ENCODE measurements around the gene FBXO15. TPM values are rescaled to one million over a fixed set of nuclear protein-coding genes. Genes with fewer than 3 reads are reported as not detected.

Gene FBXO15
- total RNA-seq, 1 experiment from 2014 or later, result 0.39 TPM

DNA sequence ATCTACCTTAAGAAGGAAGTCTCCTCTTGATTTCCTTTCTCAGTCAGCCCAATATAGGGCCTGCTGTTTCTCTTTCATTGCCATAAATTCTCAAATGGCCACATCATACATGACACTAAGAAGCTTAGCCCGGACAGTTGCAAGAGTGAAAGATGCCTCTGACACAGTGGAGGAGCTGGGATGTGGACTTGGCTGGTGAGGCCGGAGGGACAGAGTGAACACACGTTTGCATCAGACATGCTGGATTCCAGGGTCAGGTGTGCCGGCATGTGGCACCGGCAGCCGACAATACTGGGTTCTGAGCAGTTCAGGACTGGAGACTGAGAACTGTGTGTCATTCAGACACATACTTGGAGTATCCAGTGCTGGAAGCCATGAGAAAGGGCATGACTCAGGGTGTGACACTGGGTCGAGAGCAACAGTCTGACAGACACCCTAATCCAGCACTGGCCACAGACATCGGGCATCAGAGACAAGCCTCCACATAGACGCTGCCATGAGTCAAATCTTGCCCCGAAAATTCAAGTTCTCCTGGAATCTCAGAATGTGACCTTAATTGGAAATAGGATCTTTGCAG is 32.1 kb upstream of the FBXO15 start:
- Mint-ChIP-seq H3K27me3 (ENCODE audit: low read depth) (peaks cover 11% of the 10 kb centered on the region), H3K27ac (peak overlapping the region in 1 of 3 experiments; percentile 47; a peak in 2 of 7 replicates), H3K4me3 (no peak overlapping the region), H3K9me3 (peaks cover 0 to 4% of the 10 kb centered on the region in 2 experiments; a peak in 1 of 5 replicates), H3K36me3 (ENCODE audit: insufficient read depth in 1 of 3, low read depth in 3 of 3) (peaks cover 0 to 4% (median 2%) of the 10 kb centered on the region in 3 experiments; a peak in 2 of 7 replicates), H3K4me1 (peaks cover 13 to 14% of the 10 kb centered on the region in 2 experiments)
- WGBS (ENCODE audit: extremely low coverage, insufficient read length, low lambda C conversion rate), result no CpG with 5 or more reads among the region's 10 CpGs
- Histone ChIP-seq H3T11ph (ENCODE audit: low read length) (no peak overlapping the region), H4K20me1 (ENCODE audit: control insufficient read depth, insufficient read depth, insufficient read length) (no peaks in the 10 kb centered on the region), H2BK5ac (ENCODE audit: insufficient read length, low read length) (no peak overlapping the region), H2BK120ac (ENCODE audit: low read depth, low read length, poor library complexity, severe bottlenecking) (no peak overlapping the region), H4K5ac (ENCODE audit: insufficient read length, low read depth, low read length) (no peak overlapping the region), H3K18ac (ENCODE audit: insufficient read length, low read depth, low read length) (no peak overlapping the region), H3K9me3 (ENCODE audit: control insufficient read depth, low read depth, low read length) (no peaks in the 10 kb centered on the region), H4K8ac (replicated peaks; ENCODE audit: insufficient read length, low read depth, low read length) (no peak overlapping the region), H4K91ac (ENCODE audit: insufficient read length, low read depth, low read length) (no peak overlapping the region), H3K23me2 (ENCODE audit: insufficient read length, low read depth, low read length, poor library complexity, severe bottlenecking) (no peaks in the 10 kb centered on the region), H3K4ac (ENCODE audit: low read depth, low read length) (no peak overlapping the region), H3K79me2 (ENCODE audit: insufficient read depth, low read length) (no peaks in the 10 kb centered on the region), H3K79me1 (ENCODE audit: insufficient read depth, low read depth, low read length, poor library complexity, severe bottlenecking) (no peaks in the 10 kb centered on the region), H3K4me2 (ENCODE audit: insufficient read depth, insufficient read length, low read length) (no peak overlapping the region), H2BK15ac (ENCODE audit: low read depth, low read length) (no peak overlapping the region), H2AFZ (ENCODE audit: low read length) (no peak overlapping the region), H3K14ac (ENCODE audit: insufficient read depth, low read length) (no peak overlapping the region), H3K9ac (ENCODE audit: extremely low read depth, insufficient read length, low read length) (no peak overlapping the region), H2BK12ac (ENCODE audit: insufficient read length, low read depth, low read length) (no peak overlapping the region), H3K23ac (ENCODE audit: insufficient read length, low read depth, low read length) (no peak overlapping the region), H3K27ac (ENCODE audit: insufficient read length, low read depth, low read length) (no peak overlapping the region), H3K4me1 (ENCODE audit: insufficient read depth, low read length) (no peaks in the 10 kb centered on the region; the same call in 1 of the 2 replicates), H2BK20ac (ENCODE audit: low read depth, low read length, poor library complexity, severe bottlenecking) (no peak overlapping the region), H3K27me3 (ENCODE audit: insufficient read depth, low read length) (no peaks in the 10 kb centered on the region), H3K56ac (ENCODE audit: insufficient read length, low read depth, low read length) (no peak overlapping the region), H2AK5ac (ENCODE audit: insufficient read length, low read length) (no peak overlapping the region)
- DNase-seq, result no peak
- no peak for TF ChIP-seq CTCF (conservative IDR thresholded peaks at IDR 0.05)

All from H9 (cell line).